HPDE6-E6E7 (cell line): ENCODE measurements around the gene PLCH1.

ENCODE experiments used
- DNase-seq: peaks from one replicate; pipeline ENCODE4 v3.0.0; 2011; ENCODE audit warnings: missing footprints; ENCODE audit errors: extremely low spot score

Gene PLCH1

GRCh38 chr3:155744626-155745324 is at the start of gene PLCH1:
Gene PLCH1 (minus strand): TSS chr3:155745071. CDS start chr3:155704224, 40,847 bp downstream.
- DNase-seq: peak; percentile 58

- DNase-seq: no peak
Observed at GRCh38 chr3:155792532-155792931, 47.7 kb upstream of the PLCH1 start.

- DNase-seq: no peak
Observed at GRCh38 chr3:155791190-155791589, 46.3 kb upstream of the PLCH1 start.

- DNase-seq: no peak
Observed at GRCh38 chr3:155790272-155790925, 45.5 kb upstream of the PLCH1 start.

GRCh38 chr3:155785662-155786295 is 40.9 kb upstream of the PLCH1 start:
- no peak for DNase-seq

GRCh38 chr3:155782390-155782953 is 37.6 kb upstream of the PLCH1 start:
- DNase-seq: no peak

- no peak for DNase-seq
Observed at GRCh38 chr3:155780291-155780690, 35.4 kb upstream of the PLCH1 start.

GRCh38 chr3:155778462-155778861 is 33.6 kb upstream of the PLCH1 start:
- DNase-seq: no peak

- no peak for DNase-seq
Observed at GRCh38 chr3:155772801-155773200, 27.9 kb upstream of the PLCH1 start.

GRCh38 chr3:155771126-155771525 is 26.3 kb upstream of the PLCH1 start:
- no peak for DNase-seq

GRCh38 chr3:155766206-155766605 is 21.3 kb upstream of the PLCH1 start:
- peak; percentile 34 for DNase-seq

GRCh38 chr3:155763870-155764463 is 19.1 kb upstream of the PLCH1 start:
- no peak for DNase-seq

- DNase-seq: no peak
Observed at GRCh38 chr3:155760653-155761052, 15.8 kb upstream of the PLCH1 start.

GRCh38 chr3:155757577-155757976 is 12.7 kb upstream of the PLCH1 start:
- no peak for DNase-seq

GRCh38 chr3:155753038-155753639 is 8.3 kb upstream of the PLCH1 start:
- DNase-seq: no peak

GRCh38 chr3:155748611-155749365 is 3.9 kb upstream of the PLCH1 start:
- no peak for DNase-seq

GRCh38 chr3:155747946-155748290 is 3.0 kb upstream of the PLCH1 start:
- no peak for DNase-seq

- no peak for DNase-seq
Observed at GRCh38 chr3:155747286-155747945, 2.5 kb upstream of the PLCH1 start.

GRCh38 chr3:155746703-155747102 is 1.8 kb upstream of the PLCH1 start:
- DNase-seq: no peak

GRCh38 chr3:155745795-155746550 is 1.1 kb upstream of the PLCH1 start:
- peak; percentile 20 for DNase-seq
